Liver (tissue), 3 donors: Measurements from ENCODE around the gene GPRIN3.
A peak's percentile ranks its signal among the peaks of the same experiment; 100 is the strongest.

Experiments used
- ATF3 ChIP-seq: IDR thresholded peaks from 2 replicates; pipeline ENCODE4 v1.6.1; 2016; ENCODE audit warnings: antibody characterized with exemption
- CTCF ChIP-seq: fragments of 150-350 bp; IDR thresholded peaks from 2 replicates; pipeline ENCODE4 v1.5.1; 2017; ENCODE audit warnings: improper control_type of control experiment, low read depth, low read length; ENCODE audit not compliant: missing input control
- GABPA ChIP-seq, 2 donors: IDR thresholded peaks in 1 of 2; conservative IDR thresholded peaks in 1 of 2; 2 replicates each; pipeline ENCODE4 v1.6.1; 2016; ENCODE audit warnings: antibody characterized with exemption in 2 of 2, mild to moderate bottlenecking in 1 of 2, moderate library complexity in 1 of 2
- RAD21 ChIP-seq, 2 donors: IDR thresholded peaks; 2 replicates each; pipeline ENCODE4 v1.6.1; 2016; ENCODE audit warnings: antibody characterized with exemption in 2 of 2, mild to moderate bottlenecking in 2 of 2
- REST ChIP-seq: IDR thresholded peaks from 2 replicates; pipeline ENCODE4 v1.6.1; 2016; ENCODE audit warnings: antibody characterized with exemption, mild to moderate bottlenecking
- SP1 ChIP-seq: IDR thresholded peaks from 2 replicates; pipeline ENCODE4 v1.6.1; 2018; ENCODE audit warnings: antibody characterized with exemption, mild to moderate bottlenecking
- YY1 ChIP-seq: IDR thresholded peaks from 2 replicates; pipeline ENCODE4 v1.6.1; 2016; ENCODE audit warnings: antibody characterized with exemption, mild to moderate bottlenecking
- donor health status: healthy.
- donor health status: healthy.

- no peak for TF ChIP-seq SP1
- no peak for TF ChIP-seq REST
- no peak for TF ChIP-seq CTCF
- TF ChIP-seq YY1, result no peak
- peak; percentile 34 for TF ChIP-seq ATF3
- no peak for TF ChIP-seq RAD21 (IDR thresholded peaks at IDR 0.05)
- TF ChIP-seq GABPA (IDR thresholded peaks at IDR 0.05 in 1 of 2, conservative IDR thresholded peaks at IDR 0.05 in 1 of 2), result no peak
Measured at GRCh38 chr4:89283226-89284009, 24.2 kb downstream of the GPRIN3 start.
